Activated B cell treated with CpG ODN at 0.5 μM for 24 hours (primary cell): ENCODE data around the gene MAT2A. TPM values are rescaled to one million over a fixed set of nuclear protein-coding genes. Genes with fewer than 3 reads are reported as not detected.

Experiments
- ATAC-seq: fragments of 200-7000 bp; cut with Tn5 transposase; one replicate; pipeline ENCODE4 v1.10.0; 2021; ENCODE audit warnings: low read depth, mild to moderate bottlenecking, moderate library complexity
- CTCF ChIA-PET: fragments of 350-600 bp; sonication (Branson Sonifier 250); formaldehyde crosslinking; loops from one replicate; lab custom pipeline; 2021; ENCODE audit warnings: antibody characterized with exemption; lab: Charles Lee
- POLR2A ChIA-PET: fragments of 350-600 bp; sonication (Branson Sonifier 250); formaldehyde crosslinking; loops from one replicate; lab custom pipeline; 2021; ENCODE audit warnings: antibody characterized with exemption; lab: Charles Lee
- DNase-seq: peaks from one replicate; pipeline ENCODE4 v3.0.0; 2022
- H3K27ac Mint-ChIP-seq: one replicate; pipeline ENCODE4 v1.8.0; 2020; ENCODE audit warnings: mixed read lengths
- H3K27me3 Mint-ChIP-seq: one replicate; pipeline ENCODE4 v1.8.0; 2021; ENCODE audit warnings: mixed read lengths
- H3K36me3 Mint-ChIP-seq: one replicate; pipeline ENCODE4 v1.8.0; 2021; ENCODE audit warnings: low read depth, mixed read lengths
- H3K4me1 Mint-ChIP-seq: one replicate; pipeline ENCODE4 v1.8.0; 2021; ENCODE audit warnings: mixed read lengths
- H3K4me3 Mint-ChIP-seq: one replicate; pipeline ENCODE4 v1.8.0; 2020; ENCODE audit warnings: mild to moderate bottlenecking, mixed read lengths
- H3K9me3 Mint-ChIP-seq: one replicate; pipeline ENCODE4 v1.8.0; 2020; ENCODE audit warnings: mixed read lengths
- CTCF ChIP-seq: fragments of 200-600 bp; IDR thresholded peaks from one replicate; pipeline ENCODE4 v1.8.0; 2022; ENCODE audit warnings: antibody characterized with exemption, mild to moderate bottlenecking
- intact Hi-C: fragments of 100-400 bp; cut with micrococcal nuclease; formaldehyde crosslinking; loops from one replicate; pipeline ENCODE4 v1.15.1; 2024
- total RNA-seq: library from RNA; stranded (reverse); gene quantifications from 2 replicates; pipeline ENCODE4 v1.2.3, GENCODE V29; 2022

MAT2A gene
- total RNA-seq, 1 donor from 2014 or later: 265 TPM

- Mint-ChIP-seq H3K9me3 (no peaks in the 10 kb centered on the region), H3K27me3 (no peaks in the 10 kb centered on the region), H3K36me3 (no peaks in the 10 kb centered on the region), H3K4me3 (no peak overlapping the region), H3K27ac (no peak overlapping the region), H3K4me1 (peaks cover 9% of the 10 kb centered on the region)
- intact Hi-C loops: no loop called here
- CTCF ChIA-PET: no interaction called here
- POLR2A ChIA-PET: no interaction called here
- ATAC-seq (no peak), DNase-seq (no peak)
- no peak for TF ChIP-seq CTCF
These were observed 34.1 kb upstream of the MAT2A start for GRCh38 chr2:85504778-85505261.

GRCh38 chr2:85505551-85506238, 33.3 kb upstream of the MAT2A start:
- CTCF ChIA-PET: no interaction called here
- no peak overlapping the region for H3K4me3 Mint-ChIP-seq
- peaks cover under 1% of the 10 kb centered on the region for H3K4me1 Mint-ChIP-seq
- H3K36me3 Mint-ChIP-seq: no peaks in the 10 kb centered on the region
- ATAC-seq (no peak), DNase-seq (no peak)
- no peaks in the 10 kb centered on the region for H3K9me3 Mint-ChIP-seq
- no peak for TF ChIP-seq CTCF
- H3K27me3 Mint-ChIP-seq: no peaks in the 10 kb centered on the region
- POLR2A ChIA-PET: no interaction called here
- no peak overlapping the region for H3K27ac Mint-ChIP-seq
- intact Hi-C loops: no loop called here

- TF ChIP-seq CTCF: no peak
- POLR2A ChIA-PET: no interaction called here
- ATAC-seq (no peak), DNase-seq (no peak)
- H3K36me3 Mint-ChIP-seq: no peaks in the 10 kb centered on the region
- H3K4me1 Mint-ChIP-seq: no peaks in the 10 kb centered on the region
- no peak overlapping the region for H3K4me3 Mint-ChIP-seq
- no peak overlapping the region for H3K27ac Mint-ChIP-seq
- no peaks in the 10 kb centered on the region for H3K9me3 Mint-ChIP-seq
- CTCF ChIA-PET: no interaction called here
- intact Hi-C loops: no loop called here
- no peaks in the 10 kb centered on the region for H3K27me3 Mint-ChIP-seq
These were observed 32.2 kb upstream of the MAT2A start for GRCh38 chr2:85506768-85507181.

GRCh38 chr2:85511008-85511811, 27.8 kb upstream of the MAT2A start:
- no peaks in the 10 kb centered on the region for H3K9me3 Mint-ChIP-seq

More at GRCh38 chr2:85511008-85511811, 27.8 kb upstream of the MAT2A start:
- no peak for DNase-seq
- intact Hi-C loops: loop anchor here (5.0 kb wide), 1 partner anchor 39 kb away; no protein-coding TSS in a partner anchor
- peaks cover 2% of the 10 kb centered on the region for H3K27me3 Mint-ChIP-seq
- no peak overlapping the region for H3K4me3 Mint-ChIP-seq
- TF ChIP-seq CTCF: no peak
- H3K27ac Mint-ChIP-seq: no peak overlapping the region
- no peak for ATAC-seq
- CTCF ChIA-PET: interaction anchor here (1.1 kb wide), 1 partner anchor 41 kb away, joined by 4 read pairs; no protein-coding TSS in a partner anchor
- POLR2A ChIA-PET: interaction anchor here (0.7 kb wide), 1 partner anchor 73 kb away, joined by 4 read pairs; no protein-coding TSS in a partner anchor
- no peaks in the 10 kb centered on the region for H3K4me1 Mint-ChIP-seq
- H3K36me3 Mint-ChIP-seq: no peaks in the 10 kb centered on the region
